SK-N-MC (cell line): ENCODE measurements around the gene MAGI2.

ENCODE experiments used
- EZH2 ChIP-seq: fragments of 200-600 bp; sonication (generic); IDR thresholded peaks from one replicate; pipeline ENCODE4 v1.6.1; 2017; ENCODE audit warnings: antibody characterized with exemption
- FOXP2 ChIP-seq: optimal IDR thresholded peaks from 2 replicates; pipeline ENCODE3; 2011; ENCODE audit warnings: mild to moderate bottlenecking, moderate library complexity; ENCODE audit not compliant: insufficient read depth; ENCODE audit errors: extremely low read length, control extremely low read depth
- POLR2AphosphoS5 ChIP-seq: IDR thresholded peaks from 2 replicates; pipeline ENCODE4 v1.6.1; 2012; ENCODE audit warnings: mild to moderate bottlenecking, low read depth, low read length, borderline replicate concordance

DNA sequence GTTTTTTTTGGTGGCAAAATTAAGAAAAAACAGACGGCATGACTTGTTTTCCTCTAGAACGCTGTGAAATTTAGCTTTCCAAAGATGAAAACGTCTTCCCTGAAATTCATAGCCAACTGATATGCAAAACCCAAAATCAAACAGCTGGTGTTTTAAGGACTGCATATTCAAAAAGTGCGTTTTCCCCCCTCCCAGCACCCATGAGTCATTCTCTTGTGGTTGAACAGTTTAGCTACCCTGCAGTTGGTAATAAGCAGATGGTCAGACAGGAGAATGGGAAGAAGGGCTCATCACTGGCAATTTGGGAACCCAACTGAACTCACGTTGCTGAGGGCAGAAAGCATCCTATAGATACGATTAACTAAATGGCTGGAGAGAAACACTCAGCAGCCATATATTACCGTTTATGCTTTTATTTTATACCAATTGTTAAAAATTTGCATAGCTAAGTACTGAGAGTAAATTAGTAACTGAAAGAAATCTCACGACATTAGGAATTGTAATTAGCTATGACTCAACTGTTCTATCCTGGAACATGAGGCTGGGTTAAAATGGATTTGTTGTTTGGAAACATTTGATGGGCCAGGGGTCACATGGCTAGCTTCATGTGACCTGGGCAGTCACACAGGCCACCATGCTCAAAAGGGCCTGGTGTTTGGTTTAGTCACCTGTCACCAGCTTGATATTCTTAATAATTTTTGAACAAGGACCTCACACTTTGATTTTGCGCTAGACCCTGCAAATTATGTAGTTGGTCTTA, 1311.8 kb downstream of the MAGI2 start:
- TF ChIP-seq POLR2AphosphoS5 (no peak), FOXP2 (no peak), EZH2 (no peak)
